SK-N-SH (cell line): Measurements from ENCODE around the gene GDPD2. TPM values are rescaled to one million over a fixed set of nuclear protein-coding genes. Genes with fewer than 3 reads are reported as not detected.

Experiments used
- CTCF ChIA-PET: fragments of 300-600, 350-600 bp; formaldehyde crosslinking; extraction: SDS; loops from one replicate; lab custom pipeline; 2021; lab: Yijun Ruan, JAX
- POLR2A ChIA-PET: fragments of 350-600 bp; sonication (Branson Sonifier 250); formaldehyde crosslinking; extraction: SDS; loops from one replicate; lab custom pipeline; 2020; ENCODE audit warnings: antibody characterized with exemption, inconsistent platforms; lab: Yijun Ruan, JAX
- DNase-seq: peaks from one replicate; pipeline ENCODE4 v3.0.0; 2012
- H2AFZ ChIP-seq: fragments of 200-600 bp; sonication (generic); 2 replicates; pipeline ENCODE4 v1.8.1; 2016; ENCODE audit warnings: antibody characterized with exemption, mild to moderate bottlenecking, low read depth
- H3F3A ChIP-seq: fragments of 200-600 bp; sonication (generic); replicated peaks from 2 replicates; pipeline ENCODE3; 2016; ENCODE audit warnings: antibody characterized with exemption, mild to moderate bottlenecking; ENCODE audit not compliant: insufficient read depth
- H3K27ac ChIP-seq, 2 experiments: fragments of 200-500 bp in 1 of 2; fragments of 200-600 bp in 1 of 2; sonication (Bioruptor generic) in 1 of 2; sonication (generic), shearing (Covaris generic) in 1 of 2; 2 replicates each; pipeline versions ENCODE4 v1.5.1 to v1.6.1; 2014 to 2016; ENCODE audit warnings: low read depth in 2 of 2, inconsistent platforms in 1 of 2, low read length in 1 of 2, mild to moderate bottlenecking in 1 of 2, mixed read lengths in 1 of 2
- H3K27me3 ChIP-seq: fragments of 200-600 bp; sonication (generic), shearing (Covaris generic); 2 replicates; pipeline ENCODE4 v1.6.1; 2016; ENCODE audit warnings: mixed run types; ENCODE audit not compliant: insufficient read depth
- H3K36me3 ChIP-seq, 2 experiments: fragments of 200-500 bp in 1 of 2; fragments of 200-600 bp in 1 of 2; sonication (Bioruptor generic) in 1 of 2; sonication (generic) in 1 of 2; replicated peaks in 1 of 2; 2 replicates each; pipeline versions ENCODE3 to v1.5.1; 2014 to 2016; ENCODE audit warnings: low read length in 1 of 2, mild to moderate bottlenecking in 1 of 2; ENCODE audit not compliant: insufficient read depth in 2 of 2, control insufficient read depth in 1 of 2
- H3K4me1 ChIP-seq, 2 experiments: fragments of 200-500 bp in 1 of 2; fragments of 200-600 bp in 1 of 2; sonication (Bioruptor generic) in 1 of 2; sonication (generic), shearing (Covaris generic) in 1 of 2; 2 replicates each; pipeline versions ENCODE4 v1.5.1 to v1.6.1; 2014 to 2016; ENCODE audit warnings: low read depth in 1 of 2, low read length in 1 of 2, mixed run types in 1 of 2; ENCODE audit not compliant: insufficient read depth in 2 of 2, control insufficient read depth in 1 of 2
- H3K4me2 ChIP-seq: fragments of 200-600 bp; sonication (generic), shearing (Covaris generic); 2 replicates; pipeline ENCODE4 v1.6.1; 2017; ENCODE audit warnings: mixed run types
- H3K4me3 ChIP-seq, 2 experiments: fragments of 200-500 bp in 1 of 2; fragments of 200-600 bp in 1 of 2; sonication (Bioruptor generic) in 1 of 2; sonication (generic), shearing (Covaris generic) in 1 of 2; 2 replicates each; pipeline versions ENCODE4 v1.5.1 to v1.8.1; 2014 to 2016; ENCODE audit warnings: low read depth in 2 of 2, inconsistent platforms in 1 of 2, low read length in 1 of 2, mild to moderate bottlenecking in 1 of 2, mixed read lengths in 1 of 2, moderate library complexity in 1 of 2
- H3K79me2 ChIP-seq: fragments of 200-600 bp; sonication (generic); 2 replicates; pipeline ENCODE4 v1.8.1; 2017; ENCODE audit warnings: mild to moderate bottlenecking; ENCODE audit not compliant: insufficient read depth
- H3K9ac ChIP-seq: fragments of 200-600 bp; sonication (generic); 2 replicates; pipeline ENCODE4 v1.6.1; 2017; ENCODE audit warnings: mixed run types
- H3K9me2 ChIP-seq: fragments of 200-600 bp; sonication (generic); 2 replicates; pipeline ENCODE4 v1.6.1; 2017; ENCODE audit warnings: mixed run types
- H3K9me3 ChIP-seq: fragments of 200-600 bp; sonication (generic); 2 replicates; pipeline ENCODE4 v1.6.1; 2017; ENCODE audit warnings: mixed run types, mild to moderate bottlenecking, moderate library complexity
- H4K20me1 ChIP-seq: fragments of 200-600 bp; sonication (generic); 2 replicates; pipeline ENCODE4 v1.6.1; 2017; ENCODE audit warnings: mild to moderate bottlenecking, mixed run types; ENCODE audit not compliant: insufficient read depth
- CTCF ChIP-seq: fragments of 200-600 bp; sonication (generic); IDR thresholded peaks from 2 replicates; pipeline ENCODE4 v1.6.1; 2017; ENCODE audit warnings: antibody characterized with exemption, mild to moderate bottlenecking, moderate library complexity
- JUND ChIP-seq: IDR thresholded peaks from 2 replicates; pipeline ENCODE4 v1.4.0; 2012
- MAX ChIP-seq: IDR thresholded peaks from 2 replicates; pipeline ENCODE4 v1.4.0; 2012; ENCODE audit warnings: low read depth
- MXI1 ChIP-seq: IDR thresholded peaks from 2 replicates; pipeline ENCODE4 v1.6.1; 2012; ENCODE audit warnings: mild to moderate bottlenecking, low read depth, low read length, improper control_type of control experiment
- NFIC ChIP-seq: IDR thresholded peaks from 2 replicates; pipeline ENCODE4 v1.4.0; 2012; ENCODE audit warnings: borderline replicate concordance
- SMC3 ChIP-seq: IDR thresholded peaks from 2 replicates; pipeline ENCODE4 v1.6.1; 2012; ENCODE audit warnings: low read depth, low read length, improper control_type of control experiment
- TCF12 ChIP-seq: IDR thresholded peaks from 2 replicates; pipeline ENCODE4 v1.4.0; 2012
- WGBS: methylation state at CpG from one replicate; pipeline ENCODE4 v1.1.6; 2017; ENCODE audit warnings: low lambda C conversion rate; 5-methylcytosine and 5-hydroxymethylcytosine counted together
- polyA plus RNA-seq, 3 experiments: library from polyadenylated mRNA; depleted of rRNA; stranded (reverse); fragments of >200 nt; gene quantifications; 2 replicates each; pipeline ENCODE4 v1.2.3, GENCODE V29; 2012

GDPD2 gene
- polyA plus RNA-seq, 1 of the 3 experiments (the other 2 are of a cell fraction), result 0.08 TPM

- H3K9me2 ChIP-seq, result no peaks in the 10 kb centered on the region
- WGBS, result 12% methylated on average over 8 of the region's 21 CpGs
- CTCF ChIA-PET, result interaction anchor here (0.6 to 4.7 kb wide), 4 partner anchors 10 to 220 kb away, joined by 3 to 23 read pairs (median 10); partner anchors contain the start of gene GDPD2
- no peaks in the 10 kb centered on the region for H3K36me3 ChIP-seq
- TF ChIP-seq CTCF, result 0 out of 2 replicates have a peak, but pooled peaks have one; percentile 8
- 0 out of 2 replicates have a peak, but pooled peaks have one; percentile 23 for TF ChIP-seq MAX
- TF ChIP-seq NFIC, result no peak
- H3K27ac ChIP-seq, result no peak within 1 kb of the TSS
- no peaks in the 10 kb centered on the region for H3K9me3 ChIP-seq
- peak; percentile 84 for DNase-seq
- peak within 1 kb of the TSS; percentile 76 for H3K4me2 ChIP-seq
- no peaks in the 10 kb centered on the region for H3F3A ChIP-seq
- POLR2A ChIA-PET, result interaction anchor here (1.3 kb wide), 1 partner anchor 9 kb away, joined by 4 read pairs; no protein-coding TSS in a partner anchor
- H4K20me1 ChIP-seq, result no peaks in the 10 kb centered on the region
- H3K4me1 ChIP-seq, result no peaks in the 10 kb centered on the region; a peak in 1 of 4 replicates
- H2AFZ ChIP-seq, result peak within 1 kb of the TSS; percentile 63; the same call in 1 of the 2 replicates
- peaks cover 16% of the 10 kb centered on the region for H3K27me3 ChIP-seq
- peak within 1 kb of the TSS; percentile 46 to 59 for H3K4me3 ChIP-seq
- H3K79me2 ChIP-seq, result no peaks in the 10 kb centered on the region
- H3K9ac ChIP-seq, result no peak within 1 kb of the TSS
These were observed 21.3 kb downstream of the GDPD2 start, which contains the start of gene DLG3 for GRCh38 chrX:70444326-70444945. Gene DLG3, plus strand, starts transcription at chrX:70444835. Its CDS starts 367 bp downstream, at chrX:70445202.

- no peak overlapping the region for H3K9ac ChIP-seq
- CTCF ChIA-PET, result interaction anchor here (0.6 to 4.7 kb wide), 4 partner anchors 10 to 220 kb away, joined by 3 to 23 read pairs (median 10); partner anchors contain the start of gene GDPD2
- H3K4me3 ChIP-seq, result peak overlapping the region; percentile 46 to 59
- no peaks in the 10 kb centered on the region for H3F3A ChIP-seq
- H3K4me2 ChIP-seq, result peak overlapping the region; percentile 76
- H4K20me1 ChIP-seq, result no peaks in the 10 kb centered on the region
- peak; percentile 47 for DNase-seq
- WGBS, result 19% methylated on average over 5 of the region's 61 CpGs
- H3K9me3 ChIP-seq, result no peaks in the 10 kb centered on the region
- H2AFZ ChIP-seq, result peak overlapping the region; percentile 63; the same call in 1 of the 2 replicates
- no peaks in the 10 kb centered on the region for H3K79me2 ChIP-seq
- H3K4me1 ChIP-seq, result no peaks in the 10 kb centered on the region; a peak in 1 of 4 replicates
- no peak for TF ChIP-seq TCF12
- POLR2A ChIA-PET, result interaction anchor here (1.3 kb wide), 1 partner anchor 10 kb away, joined by 4 read pairs; no protein-coding TSS in a partner anchor
- H3K36me3 ChIP-seq, result no peaks in the 10 kb centered on the region
- no peaks in the 10 kb centered on the region for H3K9me2 ChIP-seq
- H3K27me3 ChIP-seq, result peaks cover 16% of the 10 kb centered on the region
- H3K27ac ChIP-seq, result no peak overlapping the region
These were observed 22.0 kb downstream of the GDPD2 start for GRCh38 chrX:70444946-70445656.

GRCh38 chrX:70445951-70446350, 22.8 kb downstream of the GDPD2 start:
- 29% methylated on average over 9 of the region's 9 CpGs for WGBS
- ChIA-PET CTCF (interaction anchor here (0.9 to 4.7 kb wide), 3 partner anchors 9 to 219 kb away, joined by 3 to 23 read pairs (median 16); no protein-coding TSS in a partner anchor), POLR2A (no interaction called here)
- peak overlapping the region in 1 of 2 experiments; percentile 46; a peak in 1 of 4 replicates for H3K4me3 ChIP-seq
- H3K36me3 ChIP-seq, result no peaks in the 10 kb centered on the region
- H3K27ac ChIP-seq, result no peak overlapping the region
- no peaks in the 10 kb centered on the region; a peak in 1 of 4 replicates for H3K4me1 ChIP-seq
- no peak overlapping the region for H3K4me2 ChIP-seq
- no peaks in the 10 kb centered on the region for H4K20me1 ChIP-seq
- H2AFZ ChIP-seq, result no peak overlapping the region
- no peaks in the 10 kb centered on the region for H3K9me2 ChIP-seq
- no peak overlapping the region for H3K9ac ChIP-seq
- no peaks in the 10 kb centered on the region for H3K9me3 ChIP-seq
- no peaks in the 10 kb centered on the region for H3F3A ChIP-seq
- H3K79me2 ChIP-seq, result no peaks in the 10 kb centered on the region
- H3K27me3 ChIP-seq, result peaks cover 16% of the 10 kb centered on the region
- TF ChIP-seq MXI1 (peak; percentile 64; the same call in 1 of the 2 replicates), JUND (no peak), SMC3 (no peak)
- no peak for DNase-seq
